Astrocyte of the cerebellum (primary cell): ENCODE measurements around the gene PKNOX2.

Experiments
- DNase-seq: peaks from one replicate; pipeline ENCODE4 v3.0.0-alpha.2; 2011; ENCODE audit warnings: low read depth
- H3K4me3 ChIP-seq: 2 replicates; pipeline ENCODE4 v1.5.1; 2011; ENCODE audit warnings: mild to moderate bottlenecking, low read depth, low read length, moderate library complexity
- CTCF ChIP-seq: IDR thresholded peaks from 2 replicates; pipeline ENCODE4 v1.5.1; 2012; ENCODE audit warnings: low read length, low read depth, moderate library complexity, mild to moderate bottlenecking; ENCODE audit errors: missing control alignments
- in situ Hi-C: cut with HindIII; loops from 2 replicates; pipeline ENCODE4 v1.10.0; 2017; ENCODE audit warnings: low sequenced_read_pairs

PKNOX2 gene

GRCh38 chr11:125371431-125371935 lies 206.9 kb downstream of the PKNOX2 start:
- no peak overlapping the region for H3K4me3 ChIP-seq
- no peak for DNase-seq
- TF ChIP-seq CTCF, result no peak
- in situ Hi-C loops, result no loop called here

- no peak overlapping the region for H3K4me3 ChIP-seq
- DNase-seq, result no peak
- TF ChIP-seq CTCF, result no peak
- in situ Hi-C loops, result no loop called here
Observed at GRCh38 chr11:125372088-125372487, 207.5 kb downstream of the PKNOX2 start.

GRCh38 chr11:125372911-125373310 lies 208.4 kb downstream of the PKNOX2 start:
- TF ChIP-seq CTCF, result no peak
- in situ Hi-C loops, result no loop called here
- DNase-seq, result no peak

GRCh38 chr11:125373426-125374391 lies 209.2 kb downstream of the PKNOX2 start:
- peak; percentile 24 for DNase-seq
- TF ChIP-seq CTCF, result no peak
- in situ Hi-C loops, result no loop called here
- no peak overlapping the region for H3K4me3 ChIP-seq

More at GRCh38 chr11:125372911-125373310, 208.4 kb downstream of the PKNOX2 start:
- H3K4me3 ChIP-seq, result no peak overlapping the region

- no peak for TF ChIP-seq CTCF
- in situ Hi-C loops, result no loop called here
- DNase-seq, result no peak
- H3K4me3 ChIP-seq, result no peak overlapping the region
Observed at GRCh38 chr11:125374398-125374797, 209.8 kb downstream of the PKNOX2 start.

GRCh38 chr11:125375146-125375545 lies 210.6 kb downstream of the PKNOX2 start:
- in situ Hi-C loops, result no loop called here
- H3K4me3 ChIP-seq, result no peak overlapping the region
- TF ChIP-seq CTCF, result no peak
- no peak for DNase-seq
